Lower leg skin (tissue), 3 donors: ENCODE data around the gene TRAF3.

Source experiments
- POLR2A ChIP-seq, 2 donors: fragments of 450-650 bp; IDR thresholded peaks; one replicate each; pipeline ENCODE4 v1.6.1; 2016 to 2017; ENCODE audit warnings: antibody characterized with exemption in 2 of 2, mild to moderate bottlenecking in 1 of 2, moderate library complexity in 1 of 2
- TF ChIP-seq, protein P1 (sequence below), 3 donors: fragments of 450-650 bp; IDR thresholded peaks; one replicate each; pipeline ENCODE4 v1.5.1; 2016; ENCODE audit warnings: antibody characterized with exemption in 3 of 3, mild to moderate bottlenecking in 3 of 3, moderate library complexity in 2 of 3

DNA sequence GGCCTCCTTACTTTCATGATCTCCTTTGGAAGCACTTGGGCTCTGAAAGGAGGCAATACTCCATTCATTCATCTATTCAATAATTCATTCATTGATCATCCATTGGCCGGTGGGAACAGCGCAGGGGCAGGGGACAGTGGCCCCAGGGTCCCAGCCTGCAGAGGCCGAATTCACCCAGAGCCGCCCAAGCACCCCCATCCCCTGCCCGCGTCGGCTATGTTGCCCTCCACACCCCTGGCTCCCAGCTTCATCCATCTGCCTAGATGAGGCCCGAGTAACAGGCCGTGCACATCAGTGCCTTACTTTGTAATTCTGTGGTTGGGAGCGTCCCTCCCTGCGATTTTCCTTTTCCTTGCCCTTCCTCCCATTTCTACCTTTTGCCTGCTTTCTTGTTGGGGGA lies 148.4 kb downstream of the TRAF3 start:
- TF ChIP-seq, protein P1, sequence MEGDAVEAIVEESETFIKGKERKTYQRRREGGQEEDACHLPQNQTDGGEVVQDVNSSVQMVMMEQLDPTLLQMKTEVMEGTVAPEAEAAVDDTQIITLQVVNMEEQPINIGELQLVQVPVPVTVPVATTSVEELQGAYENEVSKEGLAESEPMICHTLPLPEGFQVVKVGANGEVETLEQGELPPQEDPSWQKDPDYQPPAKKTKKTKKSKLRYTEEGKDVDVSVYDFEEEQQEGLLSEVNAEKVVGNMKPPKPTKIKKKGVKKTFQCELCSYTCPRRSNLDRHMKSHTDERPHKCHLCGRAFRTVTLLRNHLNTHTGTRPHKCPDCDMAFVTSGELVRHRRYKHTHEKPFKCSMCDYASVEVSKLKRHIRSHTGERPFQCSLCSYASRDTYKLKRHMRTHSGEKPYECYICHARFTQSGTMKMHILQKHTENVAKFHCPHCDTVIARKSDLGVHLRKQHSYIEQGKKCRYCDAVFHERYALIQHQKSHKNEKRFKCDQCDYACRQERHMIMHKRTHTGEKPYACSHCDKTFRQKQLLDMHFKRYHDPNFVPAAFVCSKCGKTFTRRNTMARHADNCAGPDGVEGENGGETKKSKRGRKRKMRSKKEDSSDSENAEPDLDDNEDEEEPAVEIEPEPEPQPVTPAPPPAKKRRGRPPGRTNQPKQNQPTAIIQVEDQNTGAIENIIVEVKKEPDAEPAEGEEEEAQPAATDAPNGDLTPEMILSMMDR (IDR thresholded peaks at IDR 0.05), result no peak
- TF ChIP-seq POLR2A (IDR thresholded peaks at IDR 0.05), result no peak
